Upper lobe of left lung (tissue), 6 donors: ENCODE measurements around the gene PRR7. TPM values are rescaled to one million over a fixed set of nuclear protein-coding genes. Genes with fewer than 3 reads are reported as not detected.
A peak's percentile ranks its signal among the peaks of the same experiment; 100 is the strongest.

ENCODE experiments used
- ATAC-seq, 2 donors: fragments of 200-7000 bp; cut with Tn5 transposase; one replicate each; pipeline ENCODE4 v1.9.1; 2022; ENCODE audit warnings: mild to moderate bottlenecking in 2 of 2, moderate library complexity in 2 of 2; ENCODE audit not compliant: low FRiP score in 2 of 2
- DNase-seq, 2 donors: peaks; one replicate each; pipeline ENCODE4 v3.0.0-alpha.2; 2019 to 2020
- H3K27ac ChIP-seq, 4 donors: fragments of 200-600 bp; sonication (generic); one replicate each; pipeline ENCODE4 v1.5.1; 2016 to 2019
- H3K27me3 ChIP-seq, 4 donors: fragments of 200-600 bp; sonication (generic); one replicate each; pipeline ENCODE4 v1.5.1; 2017 to 2019
- H3K36me3 ChIP-seq, 4 donors: fragments of 200-600 bp; sonication (generic); one replicate each; pipeline ENCODE4 v1.5.1; 2016 to 2019
- H3K4me1 ChIP-seq, 4 donors: fragments of 200-600 bp; sonication (generic); one replicate each; pipeline ENCODE4 v1.5.1; 2018 to 2019
- H3K4me3 ChIP-seq, 4 donors: fragments of 200-600 bp; sonication (generic); one replicate each; pipeline ENCODE4 v1.5.1; 2017 to 2019; ENCODE audit warnings: mild to moderate bottlenecking in 2 of 4, moderate library complexity in 1 of 4
- H3K9me3 ChIP-seq, 4 donors: fragments of 200-600 bp; sonication (generic); one replicate each; pipeline ENCODE4 v1.5.1; 2018 to 2019
- CTCF ChIP-seq, 6 experiments: fragments of 450-650 bp in 4 of 6; fragments of 200-600 bp in 2 of 6; sonication (generic) in 2 of 6; IDR thresholded peaks; one replicate each; pipeline ENCODE4 v1.5.1; 2016 to 2019; ENCODE audit warnings: antibody characterized with exemption in 6 of 6
- EP300 ChIP-seq, 4 donors: sonication (generic); formaldehyde crosslinking; IDR thresholded peaks; one replicate each; pipeline ENCODE4 v1.5.1; 2017; ENCODE audit warnings: antibody characterized with exemption in 4 of 4, control low read depth in 2 of 4
- POLR2A ChIP-seq, 4 donors: fragments of 450-650 bp; IDR thresholded peaks; one replicate each; pipeline ENCODE4 v1.5.1; 2016 to 2017; ENCODE audit warnings: antibody characterized with exemption in 4 of 4, mild to moderate bottlenecking in 2 of 4
- POLR2AphosphoS5 ChIP-seq, 2 donors: sonication (generic); formaldehyde crosslinking; IDR thresholded peaks; one replicate each; pipeline ENCODE4 v1.5.1; 2017; ENCODE audit warnings: antibody characterized with exemption in 2 of 2
- WGBS, 2 donors: methylation state at CpG; one replicate each; pipeline ENCODE4 v1.1.5; 2017 to 2018; 5-methylcytosine and 5-hydroxymethylcytosine counted together
- total RNA-seq, 6 donors: library from RNA; depleted of rRNA in 4 of 6; stranded (reverse); fragments of >200 nt in 4 of 6; gene quantifications; one replicate each; pipeline versions ENCODE4 v1.1.0 to v1.2.1, GENCODE V29; 2016 to 2021
- donor health status: DM: no; HTN: no; CAD: no; lungs with moderate emphysema.
- donor health status: DM: no; HTN: yes; CAD: no; lungs with severe emphysema.

Gene PRR7
- total RNA-seq, 6 donors from 2014 or later: 1.6 to 9.2 (median 3.4) TPM

GRCh38 chr5:177447066-177447610, 524 bp downstream of the PRR7 start:
- peak in 1 of 2 donors; percentile 9 for ATAC-seq
- no peaks in the 10 kb centered on the region for H3K9me3 ChIP-seq
- DNase-seq: peak in 1 of 2 donors; percentile 51
- H3K4me1 ChIP-seq: peaks cover 22 to 31% (median 24%) of the 10 kb centered on the region in 4 donors
- no CpG with 5 or more reads among the region's 52 CpGs for WGBS, 2 donors
- TF ChIP-seq CTCF (IDR thresholded peaks at IDR 0.05): no peak
- TF ChIP-seq POLR2A (IDR thresholded peaks at IDR 0.05): no peak
- TF ChIP-seq EP300 (IDR thresholded peaks at IDR 0.05): no peak
- no peak for TF ChIP-seq POLR2AphosphoS5 (IDR thresholded peaks at IDR 0.05)
- H3K27ac ChIP-seq: peak overlapping the region in 2 of 4 donors; percentile 43 to 62
- H3K27me3 ChIP-seq: peaks cover 0 to 15% (median 5%) of the 10 kb centered on the region in 4 donors
- H3K36me3 ChIP-seq: peaks cover 0 to 6% (median 3%) of the 10 kb centered on the region in 4 donors
- H3K4me3 ChIP-seq: peak overlapping the region in 3 of 4 donors; percentile 55 to 69 (median 65)

GRCh38 chr5:177447611-177448243, 1.1 kb downstream of the PRR7 start:
- WGBS, 2 donors: 14 to 38% methylated on average over 8 to 19 of the region's 23 CpGs
- Histone ChIP-seq H3K27ac (no peak overlapping the region), H3K36me3 (peaks cover 0 to under 1% (median 0%) of the 10 kb centered on the region in 4 donors), H3K4me3 (peak overlapping the region in 3 of 4 donors; percentile 55 to 69 (median 65)), H3K4me1 (peaks cover 22 to 31% (median 24%) of the 10 kb centered on the region in 4 donors), H3K9me3 (no peaks in the 10 kb centered on the region), H3K27me3 (peaks cover 0 to 15% (median 5%) of the 10 kb centered on the region in 4 donors)
- DNase-seq (peak; percentile 64 to 81), ATAC-seq (peak in 1 of 2 donors; percentile 20)
- TF ChIP-seq POLR2A (IDR thresholded peaks at IDR 0.05) (no peak), EP300 (IDR thresholded peaks at IDR 0.05) (no peak), CTCF (IDR thresholded peaks at IDR 0.05) (no peak), POLR2AphosphoS5 (IDR thresholded peaks at IDR 0.05) (no peak)

- Histone ChIP-seq H3K27me3 (peaks cover 0 to 15% (median 5%) of the 10 kb centered on the region in 4 donors), H3K27ac (no peak overlapping the region), H3K36me3 (no peaks in the 10 kb centered on the region), H3K9me3 (no peaks in the 10 kb centered on the region), H3K4me3 (no peak overlapping the region), H3K4me1 (peaks cover 23 to 31% (median 25%) of the 10 kb centered on the region in 4 donors)
- DNase-seq (no peak), ATAC-seq (no peak)
- 73% methylated on average over 6 of the region's 6 CpGs for WGBS, 2 donors
- no peak for TF ChIP-seq POLR2AphosphoS5 (IDR thresholded peaks at IDR 0.05)
- TF ChIP-seq POLR2A (IDR thresholded peaks at IDR 0.05): no peak
- TF ChIP-seq CTCF (IDR thresholded peaks at IDR 0.05): no peak
- no peak for TF ChIP-seq EP300 (IDR thresholded peaks at IDR 0.05)
These were observed 1.8 kb downstream of the PRR7 start for GRCh38 chr5:177448244-177448950.

DNA sequence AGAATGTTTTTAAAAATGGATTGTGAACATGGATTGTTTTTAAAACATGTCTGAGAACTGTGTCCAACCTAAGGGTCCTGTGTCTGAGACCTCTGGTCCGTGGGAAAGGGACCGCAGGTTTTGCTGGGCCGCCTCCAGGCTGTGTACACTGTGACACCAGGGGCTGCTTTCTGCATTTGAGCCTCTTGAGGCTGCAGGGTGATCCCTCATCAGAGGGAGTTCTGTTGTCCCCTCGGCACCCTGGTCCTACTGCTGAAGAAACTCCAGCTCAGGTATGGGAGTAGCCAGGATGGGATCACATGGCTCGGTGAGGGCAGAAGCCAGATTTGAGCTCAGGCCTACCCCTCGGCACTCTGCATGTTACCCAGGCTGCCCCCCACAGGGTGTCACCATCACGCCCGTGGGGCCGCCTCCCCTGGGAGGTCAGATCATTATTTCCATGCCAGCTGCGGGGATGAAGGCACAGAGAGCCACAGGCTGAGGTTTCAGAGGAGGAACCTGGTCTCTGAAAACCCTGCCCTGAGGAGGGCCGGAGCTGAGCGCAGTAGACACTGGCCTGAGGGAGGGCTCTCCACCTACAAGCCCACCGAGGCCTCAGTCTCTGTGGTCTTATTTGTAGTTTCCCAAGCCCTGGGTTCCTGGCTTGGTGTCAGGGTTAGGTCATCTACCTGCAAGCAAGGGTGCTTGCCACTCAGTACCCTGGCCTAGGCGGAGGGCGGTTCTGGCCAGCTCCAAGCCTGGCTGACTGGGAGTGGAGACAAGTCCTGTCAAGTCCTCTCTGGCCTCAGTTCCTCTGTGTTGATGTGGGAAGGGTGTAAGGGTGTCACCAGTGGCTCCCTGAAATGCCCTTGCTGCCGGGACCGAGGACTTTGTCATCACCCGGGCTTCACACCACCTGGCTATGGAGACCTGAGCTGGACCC, 2.8 kb downstream of the PRR7 start:
- Histone ChIP-seq H3K4me1 (peaks cover 30 to 40% (median 34%) of the 10 kb centered on the region in 4 donors), H3K36me3 (no peaks in the 10 kb centered on the region), H3K4me3 (no peak overlapping the region), H3K27me3 (peaks cover 0 to 15% (median 5%) of the 10 kb centered on the region in 4 donors), H3K27ac (no peak overlapping the region), H3K9me3 (no peaks in the 10 kb centered on the region)
- ATAC-seq: no peak
- WGBS, 2 donors: 91 to 93% methylated on average over 8 to 17 of the region's 18 CpGs
- TF ChIP-seq CTCF (IDR thresholded peaks at IDR 0.05): no peak
- TF ChIP-seq POLR2AphosphoS5 (IDR thresholded peaks at IDR 0.05): no peak
- no peak for TF ChIP-seq EP300 (IDR thresholded peaks at IDR 0.05)
- no peak for TF ChIP-seq POLR2A (IDR thresholded peaks at IDR 0.05)
- DNase-seq: no peak
